PFSK-1 (cell line): ENCODE data around the gene RET.

Experiments used
- FOXP2 ChIP-seq: optimal IDR thresholded peaks from 2 replicates; pipeline ENCODE3; 2011; ENCODE audit warnings: borderline replicate concordance, control low read depth, inconsistent platforms; ENCODE audit not compliant: insufficient read depth; ENCODE audit errors: extremely low read length, extremely low read depth
- REST ChIP-seq, 2 experiments: IDR thresholded peaks; 2 replicates each; pipeline versions ENCODE4 v1.6.1 to v1.8.0; 2011 to 2012; ENCODE audit warnings: low read depth in 2 of 2, low read length in 2 of 2, control low read depth in 1 of 2, inconsistent platforms in 1 of 2, mild to moderate bottlenecking in 1 of 2, moderate library complexity in 1 of 2; ENCODE audit not compliant: insufficient read depth in 1 of 2
- TAF1 ChIP-seq: IDR thresholded peaks from 2 replicates; pipeline ENCODE4 v1.6.1; 2012; ENCODE audit warnings: low read length, control low read depth, borderline replicate concordance; ENCODE audit not compliant: insufficient read depth

GRCh38 chr10:43083764-43084163 is 6.9 kb downstream of the RET start:
- no peak for TF ChIP-seq TAF1
- no peak for TF ChIP-seq FOXP2
- no peak for TF ChIP-seq REST (IDR thresholded peaks at IDR 0.05; ENCODE audit: insufficient read depth in 1 of 2, low read depth in 2 of 2, low read length in 2 of 2)
